DOHH2 (cell line): ENCODE measurements around the gene HSPA4.

Source experiments
- EZH2phosphoT487 ChIP-seq: fragments of 200-600 bp; sonication (generic); IDR thresholded peaks from 2 replicates; pipeline ENCODE4 v1.6.1; 2017; ENCODE audit warnings: borderline replicate concordance, mild to moderate bottlenecking, antibody characterized with exemption, low read length, moderate library complexity, mixed read lengths
- TF ChIP-seq, protein P1 (sequence below): fragments of 200-600 bp; sonication (generic); IDR thresholded peaks from one replicate; pipeline ENCODE4 v1.5.1; 2014; ENCODE audit warnings: antibody characterized with exemption, mild to moderate bottlenecking, low read depth, low read length; ENCODE audit not compliant: poor library complexity, severe bottlenecking

DNA sequence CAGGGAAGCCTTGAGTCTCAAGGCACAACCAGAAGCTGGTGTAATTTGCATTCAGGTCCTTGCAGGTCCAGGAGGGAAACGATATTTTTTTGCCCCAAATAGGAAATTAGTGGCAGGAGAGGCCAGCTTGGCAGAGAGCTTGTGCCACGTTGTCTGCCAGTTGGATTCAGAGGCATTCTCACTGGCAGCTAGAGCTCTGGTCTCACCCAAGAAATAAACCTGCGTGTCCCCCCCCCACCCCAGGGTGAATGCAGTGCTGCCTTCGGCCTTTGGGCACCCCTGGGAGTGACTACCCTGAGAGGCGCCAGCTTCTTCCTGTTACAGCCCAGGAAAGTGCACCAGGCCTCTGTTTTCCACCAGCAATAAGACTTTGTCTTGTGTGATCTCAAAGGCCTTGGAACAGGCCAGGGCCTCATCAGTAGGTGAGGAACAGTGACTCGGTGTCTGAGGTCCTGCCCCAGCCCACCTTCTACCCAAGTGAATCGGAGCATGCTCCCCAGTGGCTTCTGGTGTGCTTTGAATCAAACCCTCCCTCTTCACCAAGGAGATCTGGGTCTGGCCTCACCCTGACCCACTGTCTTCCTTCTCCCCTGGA lies 68.4 kb downstream of the HSPA4 start:
- TF ChIP-seq, protein P1, sequence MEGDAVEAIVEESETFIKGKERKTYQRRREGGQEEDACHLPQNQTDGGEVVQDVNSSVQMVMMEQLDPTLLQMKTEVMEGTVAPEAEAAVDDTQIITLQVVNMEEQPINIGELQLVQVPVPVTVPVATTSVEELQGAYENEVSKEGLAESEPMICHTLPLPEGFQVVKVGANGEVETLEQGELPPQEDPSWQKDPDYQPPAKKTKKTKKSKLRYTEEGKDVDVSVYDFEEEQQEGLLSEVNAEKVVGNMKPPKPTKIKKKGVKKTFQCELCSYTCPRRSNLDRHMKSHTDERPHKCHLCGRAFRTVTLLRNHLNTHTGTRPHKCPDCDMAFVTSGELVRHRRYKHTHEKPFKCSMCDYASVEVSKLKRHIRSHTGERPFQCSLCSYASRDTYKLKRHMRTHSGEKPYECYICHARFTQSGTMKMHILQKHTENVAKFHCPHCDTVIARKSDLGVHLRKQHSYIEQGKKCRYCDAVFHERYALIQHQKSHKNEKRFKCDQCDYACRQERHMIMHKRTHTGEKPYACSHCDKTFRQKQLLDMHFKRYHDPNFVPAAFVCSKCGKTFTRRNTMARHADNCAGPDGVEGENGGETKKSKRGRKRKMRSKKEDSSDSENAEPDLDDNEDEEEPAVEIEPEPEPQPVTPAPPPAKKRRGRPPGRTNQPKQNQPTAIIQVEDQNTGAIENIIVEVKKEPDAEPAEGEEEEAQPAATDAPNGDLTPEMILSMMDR: no peak
- TF ChIP-seq EZH2phosphoT487: no peak
